GM23338 (cell line): Measurements from ENCODE around the gene PPFIA2.

Experiments
- NANOG ChIP-seq: IDR thresholded peaks from 2 replicates; pipeline ENCODE4 v1.6.1; 2016; ENCODE audit warnings: antibody characterized with exemption, borderline replicate concordance
- TF ChIP-seq, protein P1 (sequence below), 2 experiments: fragments of 200-600 bp in 1 of 2; sonication (generic) in 1 of 2; conservative IDR thresholded peaks; 2 replicates each; pipeline versions ENCODE4 v1.5.1 to v1.6.1; 2016 to 2017; ENCODE audit warnings: antibody characterized with exemption in 2 of 2, low read depth in 2 of 2, mild to moderate bottlenecking in 2 of 2, moderate library complexity in 1 of 2
- TF ChIP-seq, protein P2 (sequence below): IDR thresholded peaks from one replicate; pipeline ENCODE4 v1.6.1; 2018; ENCODE audit warnings: antibody characterized with exemption; ENCODE audit not compliant: unreplicated experiment

DNA sequence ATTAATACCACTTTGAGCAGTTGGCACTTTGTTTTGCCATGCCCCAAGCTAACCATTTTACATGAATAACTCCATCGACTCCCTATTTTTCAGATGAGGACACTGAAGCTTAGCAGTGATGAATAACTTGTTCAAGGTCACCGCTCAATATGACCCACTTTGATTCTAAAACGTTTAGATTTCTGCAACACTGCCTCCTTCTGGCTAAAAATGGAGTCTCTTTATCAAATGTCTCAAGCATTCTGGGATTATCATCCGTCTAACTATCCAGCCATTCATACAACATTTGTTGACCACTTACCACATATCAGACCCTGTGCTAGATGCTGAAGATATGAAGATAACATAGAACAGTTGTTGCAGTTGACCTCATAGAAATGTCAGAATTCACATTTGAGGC lies 298.0 kb downstream of the PPFIA2 start:
- TF ChIP-seq, protein P1, sequence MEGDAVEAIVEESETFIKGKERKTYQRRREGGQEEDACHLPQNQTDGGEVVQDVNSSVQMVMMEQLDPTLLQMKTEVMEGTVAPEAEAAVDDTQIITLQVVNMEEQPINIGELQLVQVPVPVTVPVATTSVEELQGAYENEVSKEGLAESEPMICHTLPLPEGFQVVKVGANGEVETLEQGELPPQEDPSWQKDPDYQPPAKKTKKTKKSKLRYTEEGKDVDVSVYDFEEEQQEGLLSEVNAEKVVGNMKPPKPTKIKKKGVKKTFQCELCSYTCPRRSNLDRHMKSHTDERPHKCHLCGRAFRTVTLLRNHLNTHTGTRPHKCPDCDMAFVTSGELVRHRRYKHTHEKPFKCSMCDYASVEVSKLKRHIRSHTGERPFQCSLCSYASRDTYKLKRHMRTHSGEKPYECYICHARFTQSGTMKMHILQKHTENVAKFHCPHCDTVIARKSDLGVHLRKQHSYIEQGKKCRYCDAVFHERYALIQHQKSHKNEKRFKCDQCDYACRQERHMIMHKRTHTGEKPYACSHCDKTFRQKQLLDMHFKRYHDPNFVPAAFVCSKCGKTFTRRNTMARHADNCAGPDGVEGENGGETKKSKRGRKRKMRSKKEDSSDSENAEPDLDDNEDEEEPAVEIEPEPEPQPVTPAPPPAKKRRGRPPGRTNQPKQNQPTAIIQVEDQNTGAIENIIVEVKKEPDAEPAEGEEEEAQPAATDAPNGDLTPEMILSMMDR (conservative IDR thresholded peaks at IDR 0.05; ENCODE audit: low read depth in 2 of 2), result peak; percentile 58 to 75
- no peak for TF ChIP-seq NANOG
- TF ChIP-seq, protein P2, sequence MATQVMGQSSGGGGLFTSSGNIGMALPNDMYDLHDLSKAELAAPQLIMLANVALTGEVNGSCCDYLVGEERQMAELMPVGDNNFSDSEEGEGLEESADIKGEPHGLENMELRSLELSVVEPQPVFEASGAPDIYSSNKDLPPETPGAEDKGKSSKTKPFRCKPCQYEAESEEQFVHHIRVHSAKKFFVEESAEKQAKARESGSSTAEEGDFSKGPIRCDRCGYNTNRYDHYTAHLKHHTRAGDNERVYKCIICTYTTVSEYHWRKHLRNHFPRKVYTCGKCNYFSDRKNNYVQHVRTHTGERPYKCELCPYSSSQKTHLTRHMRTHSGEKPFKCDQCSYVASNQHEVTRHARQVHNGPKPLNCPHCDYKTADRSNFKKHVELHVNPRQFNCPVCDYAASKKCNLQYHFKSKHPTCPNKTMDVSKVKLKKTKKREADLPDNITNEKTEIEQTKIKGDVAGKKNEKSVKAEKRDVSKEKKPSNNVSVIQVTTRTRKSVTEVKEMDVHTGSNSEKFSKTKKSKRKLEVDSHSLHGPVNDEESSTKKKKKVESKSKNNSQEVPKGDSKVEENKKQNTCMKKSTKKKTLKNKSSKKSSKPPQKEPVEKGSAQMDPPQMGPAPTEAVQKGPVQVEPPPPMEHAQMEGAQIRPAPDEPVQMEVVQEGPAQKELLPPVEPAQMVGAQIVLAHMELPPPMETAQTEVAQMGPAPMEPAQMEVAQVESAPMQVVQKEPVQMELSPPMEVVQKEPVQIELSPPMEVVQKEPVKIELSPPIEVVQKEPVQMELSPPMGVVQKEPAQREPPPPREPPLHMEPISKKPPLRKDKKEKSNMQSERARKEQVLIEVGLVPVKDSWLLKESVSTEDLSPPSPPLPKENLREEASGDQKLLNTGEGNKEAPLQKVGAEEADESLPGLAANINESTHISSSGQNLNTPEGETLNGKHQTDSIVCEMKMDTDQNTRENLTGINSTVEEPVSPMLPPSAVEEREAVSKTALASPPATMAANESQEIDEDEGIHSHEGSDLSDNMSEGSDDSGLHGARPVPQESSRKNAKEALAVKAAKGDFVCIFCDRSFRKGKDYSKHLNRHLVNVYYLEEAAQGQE, result no peak
